ENCODE results near the gene TLR10. TPM values are rescaled to one million over a fixed set of nuclear protein-coding genes. Genes with fewer than 3 reads are reported as not detected.

Gene TLR10
- total RNA-seq, 1 experiment from 2014 or later: 0.30 TPM

GRCh38 chr4:38733663-38734062 lies 49.1 kb downstream of the TLR10 start:
- Histone ChIP-seq H3K27me3 (ENCODE audit: insufficient read depth, low read length) (no peaks in the 10 kb centered on the region), H3K9me2 (ENCODE audit: insufficient read depth) (no peaks in the 10 kb centered on the region), H3K4me3 (replicated peaks in 1 of 2; ENCODE audit: low read depth in 1 of 2, low read length in 2 of 2) (no peak overlapping the region), H3K27ac (ENCODE audit: low read depth, low read length) (no peak overlapping the region), H3K9ac (ENCODE audit: low read length) (no peak overlapping the region), H3K9me3 (ENCODE audit: control insufficient read depth in 1 of 2, insufficient read depth in 1 of 2, low read depth in 1 of 2, low read length in 2 of 2) (no peaks in the 10 kb centered on the region; a peak in 1 of 4 replicates), H2AFZ (ENCODE audit: low read depth, low read length, poor library complexity, severe bottlenecking) (no peak overlapping the region), H3K4me2 (ENCODE audit: low read length) (no peak overlapping the region), H3K36me3 (ENCODE audit: control insufficient read depth in 1 of 2, insufficient read depth in 2 of 2, low read length in 2 of 2) (no peaks in the 10 kb centered on the region), H4K20me1 (ENCODE audit: insufficient read depth) (no peaks in the 10 kb centered on the region), H3K79me2 (ENCODE audit: insufficient read depth, low read length) (no peaks in the 10 kb centered on the region), H3K4me1 (ENCODE audit: control insufficient read depth in 1 of 2, insufficient read depth in 2 of 2, low read length in 2 of 2) (peaks cover 10 to 17% of the 10 kb centered on the region in 2 experiments)
- BruUV-seq (replicated peaks): no TSS peak
- no peak for ATAC-seq
- RAD21 ChIA-PET (ENCODE audit: low non-redundant PET in 1 of 2, low total read pairs in 2 of 2, uncharacterized antibody in 2 of 2, unreplicated experiment in 2 of 2): no interaction called here
- DNase-seq (ENCODE audit: low read depth, low spot score): no peak
- CTCF ChIA-PET: no interaction called here
- intact Hi-C loops (cut with micrococcal nuclease): no loop called here
- no peak for TF ChIP-seq RAD21 (IDR thresholded peaks at IDR 0.05; ENCODE audit: low read depth)
- no peak for TF ChIP-seq POLR2AphosphoS5 (IDR thresholded peaks at IDR 0.05; ENCODE audit: low read depth, low read length)
- no peak for TF ChIP-seq ZFX (IDR thresholded peaks at IDR 0.05)
- no peak for TF ChIP-seq ZBTB33 (IDR thresholded peaks at IDR 0.05; ENCODE audit: extremely low read depth, insufficient replicate concordance, low read length)
- TF ChIP-seq ZNF274 (IDR thresholded peaks at IDR 0.05; ENCODE audit: low read depth, low read length): no peak
- TF ChIP-seq CEBPB (IDR thresholded peaks at IDR 0.05; ENCODE audit: low read depth): no peak
- TF ChIP-seq TCF7L2 (IDR thresholded peaks at IDR 0.05; ENCODE audit: borderline replicate concordance, extremely low read depth, insufficient read depth, insufficient read length): no peak
- TF ChIP-seq SIN3A (IDR thresholded peaks at IDR 0.05; ENCODE audit: low read depth): no peak
- POLR2A ChIA-PET: no interaction called here
